Karpas-422 (cell line): ENCODE measurements around the gene IL3RA. TPM values are rescaled to one million over a fixed set of nuclear protein-coding genes. Genes with fewer than 3 reads are reported as not detected.
"Not testable (repeated sequence)": the region's sequence is repeated elsewhere in the genome, so short reads cannot be mapped to it uniquely, and the experiment has no call there.

Experiments
- DNase-seq: peaks from one replicate; pipeline ENCODE4 v3.0.0-alpha.2; 2015
- H2AFZ ChIP-seq: fragments of 200-600 bp; sonication (generic); 2 replicates; pipeline ENCODE4 v1.6.1; 2014; ENCODE audit warnings: antibody characterized with exemption, low read length, mixed read lengths
- H3K27ac ChIP-seq: fragments of 200-600 bp; sonication (generic); 2 replicates; pipeline ENCODE4 v1.5.1; 2014; ENCODE audit warnings: mild to moderate bottlenecking, low read length, moderate library complexity
- H3K27me3 ChIP-seq: fragments of 200-600 bp; sonication (generic); 2 replicates; pipeline ENCODE4 v1.6.1; 2014; ENCODE audit warnings: low read length, mixed read lengths
- H3K36me3 ChIP-seq: fragments of 200-600 bp; sonication (generic); 2 replicates; pipeline ENCODE4 v1.6.1; 2014; ENCODE audit warnings: low read length, mixed read lengths; ENCODE audit not compliant: insufficient read depth
- H3K4me1 ChIP-seq: fragments of 200-600 bp; sonication (generic); 2 replicates; pipeline ENCODE4 v1.6.1; 2014; ENCODE audit warnings: mild to moderate bottlenecking, low read length, mixed read lengths
- H3K4me2 ChIP-seq: fragments of 200-600 bp; sonication (generic); 2 replicates; pipeline ENCODE4 v1.6.1; 2014; ENCODE audit warnings: low read length, low read depth, mild to moderate bottlenecking; ENCODE audit not compliant: poor library complexity, severe bottlenecking
- H3K4me3 ChIP-seq: fragments of 200-600 bp; sonication (generic); 2 replicates; pipeline ENCODE4 v1.5.1; 2014; ENCODE audit warnings: mild to moderate bottlenecking, antibody characterized with exemption, low read length, mixed read lengths
- H3K79me2 ChIP-seq: fragments of 200-600 bp; sonication (generic); 2 replicates; pipeline ENCODE4 v1.6.1; 2014; ENCODE audit warnings: mild to moderate bottlenecking, low read length, mixed read lengths
- H3K9ac ChIP-seq: fragments of 200-600 bp; sonication (generic); 2 replicates; pipeline ENCODE4 v1.6.0; 2014; ENCODE audit warnings: low read length
- H3K9me2 ChIP-seq: fragments of 200-600 bp; sonication (generic), shearing (Covaris generic); replicated peaks from 2 replicates; pipeline ENCODE4 v1.6.0; 2014; ENCODE audit warnings: mild to moderate bottlenecking, low read length, moderate library complexity; ENCODE audit not compliant: insufficient read depth
- H3K9me3 ChIP-seq: fragments of 300-700, 200-600 bp; sonication (generic); 2 replicates; pipeline ENCODE4 v1.6.1; 2014; ENCODE audit warnings: low read length, mixed read lengths
- H4K20me1 ChIP-seq: fragments of 200-600 bp; sonication (generic); 2 replicates; pipeline ENCODE4 v1.6.1; 2014; ENCODE audit warnings: mild to moderate bottlenecking, antibody characterized with exemption, low read length, low read depth; ENCODE audit not compliant: insufficient read depth
- small RNA-seq: library from RNA; depleted of rRNA; stranded (forward); fragments of <200 nt; gene quantifications from one replicate; pipeline ENCODE3, GENCODE V24; 2014
- total RNA-seq: library from RNA; depleted of rRNA; stranded (reverse); fragments of >200 nt; shearing (Covaris generic); gene quantifications from 2 replicates; pipeline ENCODE4 v1.2.3, GENCODE V29; 2014; ENCODE audit warnings: low replicate concordance; rRNA removed

The IL3RA gene
- total RNA-seq, 1 experiment from 2014 or later: not detected

DNA sequence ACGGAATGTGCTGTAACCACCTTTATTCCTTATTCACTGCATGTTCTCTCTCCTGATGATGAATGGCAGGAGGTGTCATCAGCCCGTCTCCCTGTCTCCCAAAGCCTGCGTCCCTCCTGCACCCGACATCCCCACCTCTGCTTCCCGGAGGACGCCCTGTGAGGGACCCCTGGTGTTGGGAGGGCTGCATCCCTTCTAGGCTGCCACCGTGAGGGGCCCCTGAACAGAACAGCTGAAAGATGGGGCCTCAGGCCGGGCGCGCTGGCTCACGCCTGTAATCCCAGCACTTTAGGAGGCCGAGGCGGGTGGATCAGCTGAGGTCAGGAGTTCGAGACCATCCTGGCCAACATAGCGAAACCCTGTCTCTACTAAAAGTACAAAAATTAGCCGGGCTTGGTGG lies 89.7 kb downstream of the IL3RA start:
- H4K20me1 ChIP-seq, H3K9me2 ChIP-seq, H3K4me2 ChIP-seq, H3K4me1 ChIP-seq, H3K4me3 ChIP-seq, DNase-seq, H3K9ac ChIP-seq, H3K79me2 ChIP-seq, H2AFZ ChIP-seq, H3K9me3 ChIP-seq, H3K27me3 ChIP-seq, H3K27ac ChIP-seq: not testable (repeated sequence)
- peaks cover 57% of the 10 kb centered on the region for H3K36me3 ChIP-seq

DNA sequence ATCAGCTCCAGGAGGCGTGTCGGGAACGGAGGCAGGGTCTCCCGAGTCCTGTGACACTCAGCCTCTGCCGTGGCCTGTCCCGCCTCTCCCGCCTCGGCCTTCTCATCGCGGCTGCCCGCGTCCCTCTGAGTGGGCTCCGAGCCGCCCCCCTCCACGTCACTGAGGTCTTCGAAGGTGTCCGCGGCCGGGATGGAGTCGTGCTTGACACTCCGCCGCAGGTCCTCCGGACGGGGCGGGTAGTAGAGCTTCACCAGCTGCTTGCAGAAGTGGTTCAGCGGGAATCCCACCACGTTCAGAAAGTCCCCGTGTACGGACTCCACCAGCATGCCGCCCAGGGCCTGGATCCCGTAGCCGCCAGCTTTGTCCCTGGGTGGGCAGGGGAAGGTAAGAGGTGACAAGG lies 91.2 kb downstream of the IL3RA start:
- Histone ChIP-seq H3K4me3 (no peak overlapping the region), H4K20me1 (no peaks in the 10 kb centered on the region), H3K27me3 (no peaks in the 10 kb centered on the region), H3K4me1 (no peaks in the 10 kb centered on the region), H3K9me2 (no peaks in the 10 kb centered on the region), H3K36me3 (peaks cover 43% of the 10 kb centered on the region), H3K79me2 (no peaks in the 10 kb centered on the region), H3K27ac (no peak overlapping the region), H3K4me2 (no peak overlapping the region), H3K9me3 (no peaks in the 10 kb centered on the region; the same call in 1 of the 2 replicates), H3K9ac (no peak overlapping the region), H2AFZ (no peak overlapping the region)
- DNase-seq: no peak

DNA sequence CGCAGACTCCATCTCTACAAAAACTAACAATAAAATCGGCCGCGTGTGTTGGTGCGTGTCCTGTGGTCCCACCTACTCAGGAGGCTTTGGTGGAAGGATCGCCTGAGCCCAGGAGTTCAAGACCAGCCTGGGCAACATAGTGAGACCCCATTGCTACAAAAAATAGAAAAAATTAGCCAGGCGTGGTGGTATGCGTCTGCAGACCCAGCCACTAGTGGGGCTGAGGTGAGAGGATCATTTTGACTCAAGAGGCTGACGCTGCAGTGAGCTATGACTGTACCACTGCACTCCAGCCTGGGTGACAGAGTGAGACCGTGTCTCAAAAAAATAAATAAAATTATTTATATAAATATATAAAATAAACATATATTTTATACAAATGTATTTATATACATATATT lies 93.9 kb downstream of the IL3RA start:
- H3K4me2 ChIP-seq: no peak overlapping the region
- DNase-seq: no peak

More for the DNA sequence above, 93.9 kb downstream of the IL3RA start:
- Histone ChIP-seq H3K4me1 (no peaks in the 10 kb centered on the region), H3K4me3 (no peak overlapping the region), H3K27me3 (no peaks in the 10 kb centered on the region), H3K36me3 (peaks cover 29% of the 10 kb centered on the region), H3K9me2 (no peaks in the 10 kb centered on the region), H2AFZ (no peak overlapping the region), H3K27ac (no peak overlapping the region), H3K9me3 (no peaks in the 10 kb centered on the region), H3K9ac (no peak overlapping the region), H3K79me2 (no peaks in the 10 kb centered on the region), H4K20me1 (no peaks in the 10 kb centered on the region)

Small RNA genes within 50 kb of the gene (small RNA-seq; reads per million reads assigned to genes)
- gene MIR3690 (not detected), gene RNA5SP498 (0.71 reads per million, percentile 20 among the genes with 10 or more reads in this experiment)

Other genes starting within 250 kb of the IL3RA start
- gene CRLF2, start 124.1 kb upstream of the IL3RA start, total RNA-seq: not detected in 2 replicates
- not detected in 2 replicates for gene CSF2RA, start 68.0 kb upstream of the IL3RA start, total RNA-seq
- 209 and 367 TPM in 2 replicates for gene SLC25A6, start 55.3 kb downstream of the IL3RA start, total RNA-seq
- gene ASMTL, start 116.1 kb downstream of the IL3RA start, total RNA-seq: 18.4 and 51.0 TPM in 2 replicates
- gene P2RY8, start 200.4 kb downstream of the IL3RA start, total RNA-seq: 87.1 and 130 TPM in 2 replicates